MG63 (cell line): ENCODE results near the gene IER3IP1. TPM values are rescaled to one million over a fixed set of nuclear protein-coding genes. Genes with fewer than 3 reads are reported as not detected.

Experiments used
- DNase-seq: peaks from one replicate; pipeline ENCODE4 v3.0.0-alpha.2; 2020
- H3K27me3 ChIP-seq: fragments of 250-450 bp; sonication (Bioruptor Pico); 2 replicates; pipeline ENCODE4 v1.5.1; 2020; ENCODE audit warnings: mild to moderate bottlenecking, moderate library complexity
- H3K36me3 ChIP-seq: fragments of 250-450 bp; sonication (Bioruptor Pico); 2 replicates; pipeline ENCODE4 v1.5.1; 2020; ENCODE audit warnings: mild to moderate bottlenecking, moderate library complexity
- H3K4me3 ChIP-seq: fragments of 250-450 bp; sonication (Bioruptor Pico); 2 replicates; pipeline ENCODE4 v1.5.1; 2020; ENCODE audit warnings: mild to moderate bottlenecking, moderate library complexity
- H3K9me3 ChIP-seq: fragments of 250-450 bp; sonication (Bioruptor Pico); 2 replicates; pipeline ENCODE4 v1.5.1; 2020; ENCODE audit warnings: mild to moderate bottlenecking, moderate library complexity
- total RNA-seq: library from RNA; depleted of rRNA; stranded (reverse); fragments of >200 nt; shearing (Covaris generic); gene quantifications from 2 replicates; pipeline ENCODE4 v1.2.3, GENCODE V29; 2014; ENCODE audit warnings: low replicate concordance; rRNA removed

Gene IER3IP1
- total RNA-seq, 1 experiment from 2014 or later: 37.7 TPM

GRCh38 chr18:47118981-47119380, 57.2 kb downstream of the IER3IP1 start:
- Histone ChIP-seq H3K4me3 (no peak overlapping the region), H3K36me3 (peaks cover 13% of the 10 kb centered on the region), H3K9me3 (no peaks in the 10 kb centered on the region), H3K27me3 (no peaks in the 10 kb centered on the region)
- peak; percentile 8 for DNase-seq

GRCh38 chr18:47115205-47115604, 61.0 kb downstream of the IER3IP1 start:
- H3K27me3 ChIP-seq: no peaks in the 10 kb centered on the region
- no peak overlapping the region for H3K4me3 ChIP-seq
- no peak for DNase-seq
- peaks cover 25% of the 10 kb centered on the region for H3K36me3 ChIP-seq
- H3K9me3 ChIP-seq: no peaks in the 10 kb centered on the region

- Histone ChIP-seq H3K36me3 (peaks cover 22% of the 10 kb centered on the region), H3K9me3 (no peaks in the 10 kb centered on the region), H3K27me3 (no peaks in the 10 kb centered on the region), H3K4me3 (no peak overlapping the region)
- no peak for DNase-seq
These were observed 62.2 kb downstream of the IER3IP1 start for GRCh38 chr18:47113796-47114540.

- no peak for DNase-seq
- Histone ChIP-seq H3K27me3 (no peaks in the 10 kb centered on the region), H3K9me3 (no peaks in the 10 kb centered on the region), H3K36me3 (peaks cover 35% of the 10 kb centered on the region), H3K4me3 (no peak overlapping the region)
These were observed 65.5 kb downstream of the IER3IP1 start for GRCh38 chr18:47110492-47111274.

- no peak for DNase-seq
These were observed 66.4 kb downstream of the IER3IP1 start for GRCh38 chr18:47109720-47110119.

GRCh38 chr18:47108998-47109405, 67.2 kb downstream of the IER3IP1 start:
- H3K36me3 ChIP-seq: peaks cover 35% of the 10 kb centered on the region
- H3K4me3 ChIP-seq: no peak overlapping the region
- DNase-seq: no peak
- H3K9me3 ChIP-seq: no peaks in the 10 kb centered on the region
- H3K27me3 ChIP-seq: no peaks in the 10 kb centered on the region

More at GRCh38 chr18:47109720-47110119, 66.4 kb downstream of the IER3IP1 start:
- H3K9me3 ChIP-seq: no peaks in the 10 kb centered on the region
- peaks cover 35% of the 10 kb centered on the region for H3K36me3 ChIP-seq
- no peak overlapping the region for H3K4me3 ChIP-seq
- H3K27me3 ChIP-seq: no peaks in the 10 kb centered on the region

- Histone ChIP-seq H3K4me3 (no peak overlapping the region), H3K36me3 (peaks cover 34% of the 10 kb centered on the region), H3K9me3 (no peaks in the 10 kb centered on the region), H3K27me3 (no peaks in the 10 kb centered on the region)
- no peak for DNase-seq
These were observed 67.8 kb downstream of the IER3IP1 start for GRCh38 chr18:47108373-47108772.

Other genes starting within 250 kb of the IER3IP1 start
- gene ELOA2, start 140.7 kb downstream of the IER3IP1 start, total RNA-seq: not detected in 2 replicates
- 3.0 and 11.3 TPM in 2 replicates for gene HDHD2, start 25.9 kb downstream of the IER3IP1 start, total RNA-seq
- gene SKOR2, start 75.3 kb upstream of the IER3IP1 start, total RNA-seq: not detected in 2 replicates